Lower leg skin (tissue), 4 donors: ENCODE results near the gene FHL2. TPM values are rescaled to one million over a fixed set of nuclear protein-coding genes. Genes with fewer than 3 reads are reported as not detected.

ENCODE experiments used
- DNase-seq, 2 donors: peaks; one replicate each; pipeline ENCODE4 v3.0.0-alpha.2; 2019; ENCODE audit warnings: low spot score in 2 of 2
- H3K4me3 ChIP-seq: fragments of 200-600 bp; sonication (generic); 2 replicates; pipeline ENCODE4 v1.5.1; 2017; ENCODE audit warnings: mild to moderate bottlenecking, low read depth; ENCODE audit not compliant: poor library complexity, severe bottlenecking
- CTCF ChIP-seq, 3 donors: fragments of 450-650 bp; IDR thresholded peaks; one replicate each; pipeline ENCODE4 v1.5.1; 2016; ENCODE audit warnings: antibody characterized with exemption in 3 of 3, mild to moderate bottlenecking in 3 of 3, moderate library complexity in 2 of 3
- POLR2A ChIP-seq, 2 donors: fragments of 450-650 bp; IDR thresholded peaks; one replicate each; pipeline ENCODE4 v1.6.1; 2016 to 2017; ENCODE audit warnings: antibody characterized with exemption in 2 of 2, mild to moderate bottlenecking in 1 of 2, moderate library complexity in 1 of 2
- WGBS, 2 donors: methylation state at CpG; one replicate each; pipeline ENCODE4 v1.1.5; 2018; 5-methylcytosine and 5-hydroxymethylcytosine counted together
- intact Hi-C: fragments of 100-400 bp; cut with DNase I; formaldehyde crosslinking; loops from one replicate; pipeline ENCODE4 v1.15.0; 2023; ENCODE audit warnings: low total_unique reads
- total RNA-seq, 4 donors: library from RNA; depleted of rRNA; stranded (reverse); fragments of >200 nt; gene quantifications; one replicate each; pipeline ENCODE4 v1.1.0, GENCODE V29; 2016

Gene FHL2
- total RNA-seq, 4 donors from 2014 or later = 48.3 to 67.3 (median 49.3) TPM

GRCh38 chr2:105411720-105412407 lies 13.0 kb upstream of the FHL2 start:
- no peak for TF ChIP-seq POLR2A (IDR thresholded peaks at IDR 0.05)
- no peak for TF ChIP-seq CTCF (IDR thresholded peaks at IDR 0.05)
- intact Hi-C loops = no loop called here
- WGBS, 2 donors = 63 to 71% methylated on average over 6 of the region's 6 CpGs
- DNase-seq = no peak
- no peak overlapping the region for H3K4me3 ChIP-seq

- no peak for DNase-seq
- intact Hi-C loops = no loop called here
- no peak overlapping the region for H3K4me3 ChIP-seq
- TF ChIP-seq CTCF (IDR thresholded peaks at IDR 0.05) = no peak
- WGBS, 2 donors = 23 to 42% methylated on average over 4 of the region's 4 CpGs
These were observed 11.7 kb upstream of the FHL2 start for GRCh38 chr2:105410554-105410953.

GRCh38 chr2:105409717-105410116 lies 10.9 kb upstream of the FHL2 start:
- DNase-seq = peak; percentile 80 to 89
- TF ChIP-seq POLR2A (IDR thresholded peaks at IDR 0.05) (no peak), CTCF (IDR thresholded peaks at IDR 0.05) (no peak)
- 16 to 27% methylated on average over 6 of the region's 6 CpGs for WGBS, 2 donors
- intact Hi-C loops = no loop called here
- no peak overlapping the region for H3K4me3 ChIP-seq

- TF ChIP-seq POLR2A (IDR thresholded peaks at IDR 0.05) = no peak
- no peak for TF ChIP-seq CTCF (IDR thresholded peaks at IDR 0.05)
- peak in 1 of 2 donors; percentile 29 for DNase-seq
- 78 to 84% methylated on average over 7 of the region's 7 CpGs for WGBS, 2 donors
- intact Hi-C loops = no loop called here
- H3K4me3 ChIP-seq = no peak overlapping the region
These were observed 9.3 kb upstream of the FHL2 start for GRCh38 chr2:105407946-105408743.

GRCh38 chr2:105406221-105406620 lies 7.4 kb upstream of the FHL2 start:
- whole genome bisulfite sequencing, 2 donors = 57 to 67% methylated on average over 5 of the region's 5 CpGs
- no peak for TF ChIP-seq POLR2A (IDR thresholded peaks at IDR 0.05)
- no peak for TF ChIP-seq CTCF (IDR thresholded peaks at IDR 0.05)
- no peak for DNase-seq
- no peak overlapping the region for H3K4me3 ChIP-seq
- intact Hi-C loops = no loop called here
